ENCODE data around the gene MANBA.
A peak's percentile ranks its signal among the peaks of the same experiment; 100 is the strongest.

MANBA gene

DNA sequence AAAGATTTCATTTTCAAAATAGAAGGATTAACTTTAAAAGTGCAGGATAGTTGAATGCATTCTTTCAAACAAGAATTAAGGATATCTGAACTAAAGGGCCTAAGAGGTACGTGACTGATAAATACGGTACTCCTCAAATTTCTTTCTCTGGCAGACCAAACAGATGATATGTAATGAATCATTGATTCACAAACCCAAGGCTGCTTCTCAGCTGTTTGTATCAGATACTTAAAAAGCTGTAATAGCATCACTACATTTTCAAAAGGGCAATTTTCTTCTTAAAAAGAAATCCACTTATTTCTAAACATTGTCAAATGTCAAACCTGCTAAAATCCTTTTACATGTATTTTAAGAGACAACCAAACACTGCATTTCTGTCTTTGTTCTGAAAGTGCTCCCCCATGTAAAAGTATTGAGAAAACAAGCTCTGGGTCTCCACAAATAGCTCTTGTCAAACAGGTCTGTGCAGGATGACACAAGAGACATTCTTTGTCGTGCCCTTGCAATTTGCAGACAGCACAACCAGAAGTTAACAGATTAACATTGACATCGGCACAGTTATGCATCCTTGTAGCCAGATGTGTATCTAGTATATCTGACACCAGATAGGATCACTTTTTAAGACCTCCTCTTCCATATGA lies 82.0 kb downstream of the MANBA start:
- no peak for DNase-seq (ENCODE audit: low read depth in 2 of 2)

DNA sequence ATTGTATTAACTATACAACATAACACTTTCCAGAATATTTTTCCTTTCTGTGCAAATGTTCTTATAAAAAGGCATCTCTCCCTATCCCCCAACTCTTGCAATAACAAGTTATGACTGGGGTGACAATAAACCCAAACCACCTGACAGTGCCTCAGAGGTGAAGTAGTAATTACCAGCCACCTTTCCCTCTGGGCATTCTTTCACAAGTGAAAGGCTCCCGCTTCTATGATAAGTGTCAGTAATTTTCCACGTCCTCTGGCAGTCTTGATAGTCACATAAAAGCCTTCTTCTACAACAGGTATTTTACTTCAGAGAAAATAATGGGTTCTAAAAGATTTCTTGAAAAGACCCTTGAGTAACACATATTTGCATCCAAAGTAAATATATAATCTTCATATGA lies 82.7 kb downstream of the MANBA start:
- DNase-seq (ENCODE audit: low read depth in 2 of 2), result no peak

DNA sequence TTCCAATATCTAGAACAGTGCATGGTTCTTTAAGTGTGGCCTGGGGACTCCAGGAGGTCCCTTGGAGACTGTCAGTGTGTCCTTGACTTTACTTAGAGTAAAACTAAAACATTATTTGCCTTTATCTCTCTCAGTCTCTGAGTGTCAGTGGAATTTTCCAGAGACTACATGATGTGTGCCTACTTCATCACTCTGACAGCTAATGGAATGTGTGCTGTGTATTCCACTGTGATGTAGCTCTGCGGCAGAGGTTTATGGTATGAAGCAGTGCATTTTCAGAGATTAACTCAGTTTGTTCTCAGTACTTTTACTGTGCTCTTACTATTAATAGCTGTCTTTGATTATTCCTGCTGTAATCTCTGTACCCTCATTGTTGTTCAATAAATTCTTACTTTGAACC lies 85.6 kb downstream of the MANBA start:
- no peak for DNase-seq (ENCODE audit: low read depth in 2 of 2)

DNA sequence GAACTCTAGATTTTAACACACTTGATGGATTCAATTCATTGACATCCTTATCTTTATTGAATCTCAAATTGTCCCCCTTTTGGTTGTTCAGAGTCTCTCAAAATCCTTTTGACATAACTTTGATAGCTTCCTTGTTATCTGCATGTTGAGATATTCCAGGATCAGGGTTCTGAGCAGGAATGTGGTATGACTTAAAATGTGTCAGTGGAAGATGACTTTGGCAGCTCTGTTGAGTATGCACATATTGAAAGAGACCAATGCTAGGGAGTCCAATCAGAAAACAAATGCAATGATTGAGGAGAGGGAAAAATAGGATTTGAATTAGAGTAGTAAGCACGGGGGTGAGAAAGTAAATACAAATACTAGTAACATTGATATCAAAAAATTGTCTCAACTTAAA lies 93.8 kb downstream of the MANBA start:
- DNase-seq (ENCODE audit: low read depth in 2 of 2), result no peak

DNA sequence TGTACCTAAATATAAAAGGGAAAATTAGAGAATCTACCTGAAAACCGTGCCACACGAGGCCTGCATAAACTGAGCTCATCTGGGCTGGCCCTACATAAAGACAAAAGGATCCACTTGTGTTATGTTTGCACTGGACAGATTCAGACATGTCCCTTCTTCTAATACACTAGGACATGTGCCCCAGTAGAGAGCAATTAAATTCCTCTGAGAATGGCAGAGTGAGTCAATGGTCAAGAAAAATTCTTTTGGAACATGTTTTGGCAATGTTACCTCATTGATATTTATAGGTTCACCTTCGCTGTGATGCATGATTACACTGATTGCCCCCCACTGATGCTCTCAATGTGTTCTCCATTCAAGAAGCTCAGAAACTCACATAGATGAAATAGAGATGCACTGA lies 95.2 kb downstream of the MANBA start:
- DNase-seq (ENCODE audit: low read depth in 2 of 2), result no peak

DNA sequence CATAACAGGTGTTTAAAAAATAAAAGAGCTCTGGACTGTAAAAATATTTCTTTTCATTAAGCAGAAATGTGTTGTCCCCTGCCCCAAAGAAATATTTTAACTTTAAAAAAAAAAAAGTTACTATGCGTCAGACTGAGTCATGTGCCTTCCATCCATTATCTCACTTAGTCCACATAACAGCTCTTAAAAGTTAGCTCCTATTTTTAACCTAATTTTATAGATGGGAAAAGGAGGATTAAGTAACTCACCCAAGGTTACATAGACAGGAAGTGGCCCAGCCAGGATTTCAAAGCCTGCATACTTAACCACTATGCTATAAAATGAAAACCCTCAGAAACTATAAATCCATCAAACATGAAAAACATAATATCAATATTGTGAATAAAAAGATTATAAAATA lies 97.7 kb downstream of the MANBA start:
- no peak for DNase-seq (ENCODE audit: low read depth in 2 of 2)

DNA sequence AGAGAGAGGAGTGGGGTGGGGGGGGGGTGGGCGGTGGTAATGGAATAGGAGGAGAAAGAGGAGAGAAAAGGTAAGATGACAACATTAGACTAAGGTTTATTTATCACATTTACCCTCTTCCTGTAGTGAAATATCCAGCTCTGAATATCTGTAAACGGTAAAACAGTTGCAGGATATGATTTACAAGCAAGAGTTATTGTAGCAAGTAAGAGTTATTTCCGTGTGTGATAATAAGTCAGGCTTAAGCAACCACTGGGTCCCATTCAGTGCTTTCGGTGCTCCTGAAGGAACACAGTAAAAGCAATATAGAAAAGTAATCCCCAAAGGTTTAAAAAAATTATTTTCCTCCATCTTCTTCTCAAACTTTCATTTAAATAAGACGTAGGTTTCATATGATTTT lies 103.6 kb downstream of the MANBA start:
- DNase-seq (ENCODE audit: low read depth in 2 of 2), result no peak

DNA sequence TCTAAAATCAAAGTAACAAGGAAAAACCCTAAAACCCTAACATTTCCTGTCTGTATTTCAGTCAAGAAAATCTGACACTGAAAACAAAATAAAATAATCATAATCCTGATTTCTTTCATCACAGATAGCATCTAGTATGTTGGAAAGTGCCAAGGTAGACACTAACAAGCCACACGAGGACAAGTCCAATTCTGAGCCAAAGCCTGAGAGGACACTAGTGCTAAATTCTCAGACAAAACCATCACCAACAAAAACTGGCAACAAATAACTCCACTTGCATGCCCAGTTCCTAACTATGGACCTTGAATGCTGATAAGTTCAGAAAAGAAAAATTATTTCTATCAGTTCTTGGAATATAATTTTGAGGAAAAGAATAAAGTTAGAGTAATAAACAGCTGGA lies 113.7 kb downstream of the MANBA start:
- DNase-seq (ENCODE audit: low read depth in 2 of 2), result no peak

DNA sequence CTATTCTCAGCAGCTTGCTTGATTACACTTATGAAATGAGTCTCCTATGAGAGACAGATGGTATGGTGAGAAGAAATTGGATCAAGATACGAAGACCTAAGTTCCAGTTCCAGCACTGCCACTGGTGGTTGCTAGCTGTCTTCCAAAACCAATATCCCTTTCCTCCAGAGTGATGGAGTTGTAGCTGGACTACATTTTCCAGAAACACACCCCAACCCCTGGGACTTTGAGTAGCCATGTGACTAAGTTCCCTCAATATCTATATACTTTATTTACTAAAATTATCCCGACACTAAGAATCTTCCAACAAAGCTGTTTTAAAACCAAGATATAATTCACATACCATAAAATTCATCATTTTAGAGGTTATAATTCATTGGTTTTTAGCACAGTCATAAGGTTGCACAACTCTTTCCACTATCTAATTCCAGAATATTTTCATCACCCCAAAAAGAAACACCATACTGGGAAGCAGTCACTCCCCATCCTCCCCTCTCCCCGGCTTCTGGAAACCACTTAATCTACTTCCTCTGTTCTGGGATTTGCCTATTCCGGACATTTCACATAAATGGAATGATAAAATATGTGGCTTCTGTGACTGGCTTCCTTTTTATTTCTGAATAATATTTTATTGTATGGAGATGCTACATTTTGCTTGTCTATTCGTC lies 118.0 kb downstream of the MANBA start:
- no peak for DNase-seq (ENCODE audit: low read depth in 2 of 2)

DNA sequence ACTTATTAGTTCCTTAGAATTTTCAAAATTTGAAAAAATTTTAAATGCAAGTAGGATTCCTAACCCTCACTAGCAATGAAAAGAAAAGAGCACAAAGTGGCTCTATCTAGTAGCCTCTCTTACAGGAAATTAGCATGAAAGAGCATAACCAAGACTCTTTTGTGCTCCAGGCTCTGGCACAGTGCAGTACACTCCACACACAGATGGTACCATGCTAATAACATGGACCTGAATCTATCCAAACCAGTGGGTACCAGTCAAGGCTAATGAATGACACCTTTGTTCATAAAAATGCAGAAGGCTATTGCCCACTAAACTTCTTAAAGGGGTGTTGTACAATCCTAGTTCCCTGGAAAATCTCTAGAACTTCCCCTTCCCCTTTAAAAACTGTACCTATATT lies 119.0 kb downstream of the MANBA start:
- no peak for DNase-seq (ENCODE audit: low read depth in 2 of 2)

DNA sequence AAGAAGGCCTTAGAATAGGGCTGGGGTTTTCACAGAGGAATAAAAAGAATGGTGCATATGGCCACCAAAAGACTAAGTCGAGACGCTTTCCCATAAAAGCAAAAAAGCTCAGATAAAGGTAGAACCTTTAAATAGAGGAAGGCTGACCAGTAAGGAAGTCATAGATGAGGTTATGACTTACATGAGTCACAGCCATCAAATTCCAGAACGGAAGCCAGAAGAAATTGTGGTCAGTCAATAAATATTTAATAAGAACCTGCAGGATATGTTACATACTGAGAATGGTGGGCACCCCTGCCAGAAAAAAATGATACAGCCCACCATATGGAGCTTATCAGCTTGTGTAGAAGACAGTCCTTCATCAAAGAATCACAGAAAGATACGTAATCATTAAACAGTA lies 120.1 kb downstream of the MANBA start:
- DNase-seq (ENCODE audit: low read depth in 2 of 2), result no peak

DNA sequence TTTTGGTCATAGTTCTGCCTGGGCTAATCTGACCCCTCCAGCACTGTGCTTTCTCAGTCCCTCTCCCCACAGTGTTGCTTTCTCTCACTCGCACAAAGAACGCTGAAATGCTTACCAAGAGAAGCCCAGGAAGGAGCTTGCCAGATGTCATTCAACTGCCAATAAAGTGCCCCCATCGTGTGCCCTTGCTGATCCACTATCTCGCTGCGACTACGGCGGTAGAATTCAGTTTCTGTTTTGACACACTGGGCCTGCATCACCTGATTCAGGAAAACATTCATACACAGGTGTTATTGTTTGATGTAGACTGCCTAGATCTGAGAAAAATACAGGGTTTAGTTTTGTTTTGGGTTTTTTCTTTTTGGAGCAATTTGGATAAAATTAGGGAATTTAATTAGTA lies 121.2 kb downstream of the MANBA start:
- no peak for DNase-seq (ENCODE audit: low read depth in 2 of 2)

DNA sequence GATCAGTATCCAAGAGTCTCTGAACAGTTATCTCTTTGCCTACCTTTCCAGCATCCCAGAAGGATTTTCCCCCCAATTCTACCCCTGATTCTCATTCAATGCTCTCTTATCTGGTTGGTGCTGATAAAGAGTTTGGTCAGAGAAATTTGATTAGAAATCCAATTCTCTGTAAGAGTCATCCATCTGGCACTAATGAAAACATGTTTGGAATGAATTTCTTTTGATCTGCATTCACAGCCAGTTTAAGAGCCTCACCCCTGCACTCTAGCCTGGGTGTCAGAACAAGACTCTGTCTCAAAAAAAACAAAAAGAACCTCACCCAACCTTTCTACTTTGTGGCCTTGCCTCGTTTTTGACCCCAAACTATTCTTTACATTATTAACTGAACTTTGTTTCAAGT lies 122.1 kb downstream of the MANBA start:
- no peak for DNase-seq (ENCODE audit: low read depth in 2 of 2)

DNA sequence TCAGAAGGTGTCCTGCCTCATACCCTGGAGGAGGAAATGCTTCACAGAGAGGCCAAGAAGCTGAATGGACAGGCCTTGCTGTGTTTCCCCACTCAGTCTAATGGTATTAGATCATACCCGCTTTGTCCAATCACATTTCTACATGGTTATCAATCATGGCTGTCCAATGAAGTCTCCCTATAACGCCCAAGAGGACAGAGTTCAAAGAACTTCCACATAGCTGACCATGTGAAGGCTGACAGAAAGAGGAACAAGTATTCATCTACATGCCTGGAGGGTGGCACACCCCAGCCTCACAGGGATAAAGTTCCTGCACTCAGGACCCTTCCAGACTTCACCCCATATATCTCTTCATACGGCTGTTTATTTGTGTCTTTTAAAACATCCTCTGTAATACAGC lies 123.4 kb downstream of the MANBA start:
- DNase-seq (ENCODE audit: low read depth in 2 of 2), result no peak

DNA sequence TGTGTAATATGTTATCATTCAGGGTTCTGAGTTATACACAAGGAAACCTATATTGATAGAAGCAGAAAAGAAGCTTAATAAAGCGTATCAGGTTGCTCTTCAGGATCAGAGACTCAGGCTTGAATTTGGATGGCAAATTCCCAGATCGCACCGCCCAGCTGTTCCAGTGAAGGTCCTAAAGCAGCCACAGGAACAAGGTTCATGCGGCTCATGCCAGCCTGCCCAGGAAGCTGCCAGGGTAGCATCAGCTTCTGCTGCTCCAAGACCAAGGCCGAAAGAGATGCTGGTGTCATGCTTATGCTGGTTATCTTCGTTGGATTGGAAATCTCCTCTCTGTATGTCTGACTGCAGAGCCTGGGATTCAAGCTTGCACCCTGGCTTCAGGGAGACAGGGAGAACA lies 127.7 kb downstream of the MANBA start:
- DNase-seq (ENCODE audit: low read depth in 2 of 2), result no peak

DNA sequence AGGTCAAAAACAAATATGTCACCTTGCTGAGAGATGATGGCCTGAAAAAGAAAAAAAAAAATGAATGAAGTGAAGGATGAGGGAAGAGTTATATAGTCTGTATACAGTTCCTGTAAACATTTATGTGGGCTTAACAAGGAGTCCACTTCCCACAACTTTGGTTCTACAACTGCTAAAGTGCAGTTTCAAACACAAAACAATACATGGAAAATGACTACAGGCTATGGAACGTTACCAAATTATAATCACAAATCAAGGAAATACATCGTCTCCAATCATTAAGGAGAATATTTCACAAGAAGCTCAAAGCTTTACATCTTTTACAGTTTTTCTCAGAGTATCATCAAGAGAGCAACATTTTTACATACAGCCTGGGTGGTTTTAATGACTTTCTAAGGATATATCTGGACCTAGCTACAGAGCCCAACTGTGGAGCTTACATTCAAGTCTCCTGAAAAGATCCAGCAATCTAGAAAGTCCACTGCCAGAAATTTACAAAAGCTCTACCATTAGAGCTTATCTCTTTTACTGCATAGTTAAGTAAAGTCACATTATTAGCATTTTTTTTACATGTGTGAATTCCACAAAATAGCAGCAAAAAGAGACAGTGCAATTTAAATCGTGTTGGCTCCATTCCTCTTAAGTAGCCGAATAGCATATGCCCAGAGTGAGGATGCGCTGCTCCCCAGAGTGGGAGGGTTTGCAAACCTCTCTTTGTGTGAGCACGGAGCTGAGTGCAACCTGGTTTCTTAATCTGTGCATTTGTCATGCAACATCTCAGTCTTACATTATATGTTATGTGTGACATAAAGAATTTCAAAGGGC lies 128.3 kb downstream of the MANBA start:
- no peak for DNase-seq (ENCODE audit: low read depth in 2 of 2)

DNA sequence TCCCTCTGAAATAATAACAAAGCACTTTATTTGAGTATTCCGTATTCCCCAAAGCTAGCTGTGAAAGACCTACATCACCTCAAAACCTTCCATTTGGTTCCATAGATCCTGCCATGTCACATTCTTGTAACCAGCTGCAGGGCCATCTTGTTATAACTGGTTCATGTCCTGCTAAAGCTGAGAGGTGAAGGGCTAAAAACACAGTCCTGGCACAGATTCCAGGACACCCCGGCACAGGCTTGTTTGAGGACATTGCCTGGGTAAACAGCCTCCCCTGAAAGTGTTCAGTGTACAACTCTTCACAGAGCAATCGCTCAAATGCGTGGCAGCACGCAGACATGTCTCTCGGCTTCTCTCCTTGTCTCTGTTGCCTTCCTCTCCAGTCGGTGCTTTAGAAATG lies 129.2 kb downstream of the MANBA start:
- DNase-seq (ENCODE audit: low read depth in 2 of 2), result no peak

DNA sequence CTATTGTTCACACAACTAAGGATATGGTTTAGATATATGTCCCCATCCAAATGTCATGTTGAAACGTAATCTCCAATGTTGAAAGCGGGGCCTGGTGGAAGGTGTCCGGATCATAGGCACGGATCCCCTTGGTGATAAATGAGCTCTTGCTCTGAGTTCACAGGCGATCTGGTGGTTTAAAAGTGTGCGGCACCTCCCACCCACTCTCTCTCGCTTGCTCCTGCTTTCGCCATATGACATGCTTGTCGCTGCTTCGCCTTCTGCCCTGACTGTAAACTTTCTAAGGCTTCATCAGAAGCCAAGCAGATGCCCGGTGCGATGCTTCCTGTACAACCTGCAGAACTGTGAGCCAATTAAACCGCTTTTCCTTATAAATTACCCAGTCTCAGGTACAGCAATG lies 131.1 kb downstream of the MANBA start:
- no peak for DNase-seq (ENCODE audit: low read depth in 2 of 2)

DNA sequence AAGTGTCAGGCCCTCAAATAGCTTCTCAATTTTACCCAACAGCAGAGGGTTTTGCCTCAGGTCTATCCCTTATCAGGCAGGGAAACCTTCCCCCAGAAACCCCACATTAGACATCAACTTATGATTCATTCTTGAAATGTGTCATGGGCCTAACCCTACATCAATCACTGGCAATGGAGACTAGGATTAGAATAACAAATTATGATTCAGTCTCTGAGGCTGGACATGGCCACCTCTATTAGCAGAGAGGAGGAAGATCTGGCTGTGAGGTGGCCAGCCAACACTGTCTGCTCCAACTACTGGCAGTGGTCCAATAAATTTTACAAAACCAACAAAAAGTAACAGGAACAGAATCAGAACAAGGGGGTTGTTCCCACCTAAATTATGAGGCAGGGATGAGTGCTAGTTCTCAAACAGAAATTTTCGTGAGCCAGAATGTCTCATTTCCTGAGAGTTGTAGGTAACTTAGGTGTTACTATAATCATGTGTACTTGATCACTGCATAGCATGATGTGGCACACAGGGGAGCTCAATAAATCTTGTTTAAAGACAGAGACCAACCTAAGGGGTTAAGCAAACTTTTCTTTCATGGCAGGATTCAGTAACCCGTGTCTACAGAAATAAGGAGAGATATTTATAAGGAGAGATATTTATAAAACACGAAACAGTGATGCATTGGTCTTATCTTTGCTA lies 132.8 kb downstream of the MANBA start:
- no peak for DNase-seq (ENCODE audit: low read depth in 2 of 2)

DNA sequence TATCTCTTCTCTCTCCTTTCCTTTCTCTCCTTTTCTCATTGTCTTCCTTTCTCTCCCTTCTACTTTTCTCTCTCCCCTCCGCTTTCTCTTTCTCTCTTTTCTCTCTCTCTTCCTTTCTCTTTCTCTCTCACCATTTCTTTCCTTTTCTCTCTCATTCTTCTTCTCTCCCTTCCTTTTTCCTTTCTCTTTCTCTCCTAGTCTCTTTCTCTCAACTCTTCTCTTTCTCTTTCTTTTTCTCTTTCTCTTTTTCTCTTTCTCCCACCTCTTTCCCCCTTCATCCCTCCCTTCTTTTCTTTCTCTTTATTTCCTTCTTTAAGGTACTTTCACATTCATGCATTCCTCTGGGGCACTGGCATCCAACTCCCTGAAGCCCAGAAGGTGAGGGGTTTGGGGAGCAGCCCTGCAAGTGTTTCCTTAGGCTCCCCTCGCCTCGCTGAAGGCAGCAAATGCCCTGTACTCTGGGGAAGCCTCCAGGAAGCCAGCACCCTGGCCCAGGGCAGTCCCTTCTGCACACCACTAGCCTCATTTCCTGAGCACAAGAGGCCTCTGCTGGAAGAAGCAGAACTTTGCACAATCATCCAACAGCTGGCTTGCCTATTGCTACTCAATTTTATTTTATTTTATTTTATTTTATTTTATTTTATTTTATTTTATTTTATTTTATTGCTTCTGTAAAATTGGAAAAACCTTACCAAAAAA lies 135.4 kb downstream of the MANBA start:
- peak; percentile 33 to 49 for DNase-seq (ENCODE audit: low read depth in 2 of 2)

DNA sequence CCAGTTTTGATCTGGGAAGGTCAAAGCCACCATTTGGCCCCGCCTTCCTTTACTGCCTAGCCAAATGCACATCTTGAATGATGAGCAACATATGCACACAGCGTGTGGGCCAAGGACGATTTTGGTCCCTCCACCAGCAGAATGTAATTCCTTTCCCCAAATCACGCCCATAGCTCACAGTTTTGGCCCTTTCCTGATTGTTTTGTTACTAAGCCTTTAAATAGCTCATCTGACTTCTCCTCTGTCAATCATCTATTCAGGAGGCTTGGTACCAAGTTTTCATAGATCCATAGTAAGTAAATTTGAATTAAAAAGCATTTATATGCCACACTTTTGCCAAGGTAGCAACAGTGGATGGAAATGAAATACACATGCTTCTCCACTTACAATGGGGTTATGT lies 136.3 kb downstream of the MANBA start:
- DNase-seq (ENCODE audit: low read depth in 2 of 2), result no peak

DNA sequence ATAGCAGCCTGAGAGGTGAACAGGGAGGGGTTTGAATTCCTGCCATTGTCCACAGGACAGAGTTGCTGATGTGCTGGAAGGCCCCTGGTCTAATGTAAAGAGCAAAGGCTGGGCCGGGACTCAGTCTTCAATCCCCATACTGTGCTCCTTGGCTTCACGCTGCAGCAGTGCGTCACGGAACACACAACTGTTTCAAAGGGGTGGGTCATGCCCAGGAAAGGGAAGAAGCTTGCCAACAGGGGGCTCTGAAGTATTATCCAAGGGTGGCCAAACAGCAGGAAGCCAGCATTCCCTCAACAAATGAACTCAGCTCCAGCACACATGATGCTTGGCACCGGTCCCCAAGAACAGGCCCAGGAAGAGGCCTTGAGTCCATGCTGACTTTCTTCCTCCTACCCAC lies 137.1 kb downstream of the MANBA start:
- DNase-seq (ENCODE audit: low read depth in 2 of 2), result no peak
